HS-27A (cell line): ENCODE data around the gene OR1D5.
"Not testable (repeated sequence)": the region's sequence is repeated elsewhere in the genome, so short reads cannot be mapped to it uniquely, and the experiment has no call there.

ENCODE experiments used
- DNase-seq: peaks from one replicate; pipeline ENCODE4 v3.0.0-alpha.2; 2012; ENCODE audit warnings: low read depth, missing footprints

The OR1D5 gene

DNA sequence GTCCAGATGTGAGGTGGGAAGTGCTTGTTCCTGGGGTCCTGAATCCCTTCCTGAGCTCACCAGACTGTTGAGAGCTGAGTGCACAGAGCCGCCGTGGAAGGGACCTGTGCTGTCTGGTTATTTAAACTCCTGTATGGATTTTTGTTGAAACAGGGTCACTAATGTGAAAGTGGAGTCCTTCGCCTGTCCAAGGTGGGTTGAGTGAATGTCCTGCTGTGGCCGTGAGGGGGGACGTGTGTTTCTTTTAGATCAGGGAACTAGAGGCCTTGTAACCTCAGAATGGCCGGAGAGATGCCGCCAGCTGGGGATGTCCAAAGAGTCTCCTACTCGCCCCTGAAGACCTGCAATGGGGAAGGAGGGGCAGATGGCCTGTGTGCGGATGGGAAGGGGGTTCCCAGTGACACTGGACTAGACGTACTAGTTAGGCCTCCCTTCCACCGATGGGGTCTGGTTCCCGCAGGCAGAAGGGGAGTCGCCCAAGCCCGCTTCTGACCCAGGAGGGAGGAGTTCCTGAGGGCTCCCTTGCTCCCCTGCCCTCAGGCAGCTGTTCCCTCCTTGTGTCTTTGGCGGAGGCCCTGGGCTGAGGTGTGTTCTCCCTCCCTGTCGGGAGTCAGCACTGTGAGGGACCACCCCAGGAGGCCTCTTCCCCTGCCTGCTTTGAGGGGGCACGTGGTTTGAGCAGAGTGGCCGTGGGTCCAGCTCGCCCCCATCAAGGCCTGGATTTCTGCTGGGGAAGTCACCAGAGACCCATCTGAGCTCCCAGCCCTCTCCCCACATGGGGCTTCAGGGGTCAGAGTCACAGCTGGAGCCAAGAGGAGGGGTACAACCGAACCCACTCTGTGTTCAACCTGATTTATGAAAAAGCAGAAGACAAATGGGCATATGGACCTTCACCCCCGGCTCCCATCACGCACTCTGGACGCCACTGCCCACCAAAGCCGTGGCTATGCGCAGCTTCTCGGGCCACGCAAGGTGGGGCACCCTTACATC lies 30.9 kb downstream of the OR1D5 start:
- no peak for DNase-seq

DNA sequence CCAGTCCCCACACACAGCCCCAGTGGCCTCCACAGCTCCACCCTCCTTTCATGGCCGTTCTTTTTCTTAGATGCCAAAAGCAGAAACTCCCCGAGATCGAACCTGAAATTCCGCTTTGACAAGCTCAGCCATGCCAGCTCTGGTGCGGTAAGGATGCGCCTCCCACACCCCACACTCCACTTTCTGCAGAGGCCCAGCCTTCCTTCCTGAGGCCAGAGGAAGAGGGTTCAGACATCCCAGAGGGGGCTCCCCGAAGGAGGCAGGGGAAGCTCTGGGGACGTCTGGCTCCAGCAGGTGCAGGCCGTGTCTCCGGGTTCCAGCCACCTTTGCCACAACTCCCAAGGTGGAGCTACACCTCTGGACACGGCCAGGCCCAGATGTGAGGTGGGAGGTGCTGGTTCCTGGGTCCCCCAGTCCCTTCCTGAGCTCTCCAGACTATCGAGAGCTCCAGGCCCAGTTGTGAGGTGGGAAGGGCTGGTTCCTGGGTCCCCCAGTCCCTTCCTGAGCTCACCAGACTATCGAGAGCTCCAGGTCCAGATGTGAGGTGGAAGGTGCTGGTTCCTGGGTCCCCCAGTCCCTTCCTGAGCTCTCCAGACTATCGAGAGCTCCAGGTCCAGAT lies 32.4 kb downstream of the OR1D5 start:
- DNase-seq: not testable (repeated sequence)

DNA sequence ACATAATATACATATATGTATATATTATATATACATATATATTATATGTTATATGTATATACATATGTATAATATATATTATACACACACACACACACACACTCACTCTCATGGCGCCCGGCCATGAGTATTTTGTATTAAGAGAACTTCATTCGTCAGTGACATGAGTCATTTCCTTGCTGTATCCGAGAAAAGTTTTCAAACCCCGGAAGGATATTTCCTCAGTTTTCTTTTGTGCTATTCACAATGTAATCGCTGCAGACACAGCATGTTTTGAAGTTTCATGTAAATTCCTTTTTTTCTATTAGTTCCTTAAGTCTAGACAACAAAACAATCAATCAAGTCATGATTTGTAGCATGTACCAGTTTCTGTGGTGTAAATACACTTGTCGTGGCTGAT lies 33.3 kb downstream of the OR1D5 start:
- DNase-seq: no peak

DNA sequence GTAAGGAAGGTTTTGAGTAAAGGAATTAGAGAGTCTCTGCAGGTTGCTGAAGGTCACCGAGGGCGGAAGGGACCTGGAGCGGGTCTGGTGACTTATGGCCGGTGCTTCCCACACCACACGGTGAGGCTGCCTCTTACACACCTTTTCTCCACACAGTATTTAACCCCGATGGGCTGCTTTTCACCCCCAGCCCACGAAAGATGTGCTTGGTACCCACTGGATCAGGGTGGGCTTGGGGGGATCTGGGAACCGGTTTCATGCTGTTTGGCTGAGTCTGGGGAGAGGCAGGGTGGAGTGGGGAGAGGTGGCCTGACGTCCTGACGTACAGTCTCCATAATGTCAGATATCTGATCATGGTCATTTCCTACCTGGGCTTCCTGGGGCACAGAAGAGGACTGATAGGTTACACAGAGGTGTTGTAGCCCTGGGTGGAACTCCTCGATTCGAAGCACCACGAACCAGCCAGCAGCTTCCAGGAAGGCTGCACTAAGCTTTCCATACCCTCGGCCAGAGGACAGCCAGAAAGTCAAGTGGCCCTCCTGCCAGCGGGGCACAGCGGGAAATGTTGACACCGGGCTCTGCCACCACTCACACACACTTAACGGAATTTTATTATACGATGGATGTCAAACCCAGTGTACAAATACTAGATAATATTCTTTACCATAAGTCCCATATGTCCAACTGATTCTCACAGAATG lies 34.0 kb downstream of the OR1D5 start:
- no peak for DNase-seq

DNA sequence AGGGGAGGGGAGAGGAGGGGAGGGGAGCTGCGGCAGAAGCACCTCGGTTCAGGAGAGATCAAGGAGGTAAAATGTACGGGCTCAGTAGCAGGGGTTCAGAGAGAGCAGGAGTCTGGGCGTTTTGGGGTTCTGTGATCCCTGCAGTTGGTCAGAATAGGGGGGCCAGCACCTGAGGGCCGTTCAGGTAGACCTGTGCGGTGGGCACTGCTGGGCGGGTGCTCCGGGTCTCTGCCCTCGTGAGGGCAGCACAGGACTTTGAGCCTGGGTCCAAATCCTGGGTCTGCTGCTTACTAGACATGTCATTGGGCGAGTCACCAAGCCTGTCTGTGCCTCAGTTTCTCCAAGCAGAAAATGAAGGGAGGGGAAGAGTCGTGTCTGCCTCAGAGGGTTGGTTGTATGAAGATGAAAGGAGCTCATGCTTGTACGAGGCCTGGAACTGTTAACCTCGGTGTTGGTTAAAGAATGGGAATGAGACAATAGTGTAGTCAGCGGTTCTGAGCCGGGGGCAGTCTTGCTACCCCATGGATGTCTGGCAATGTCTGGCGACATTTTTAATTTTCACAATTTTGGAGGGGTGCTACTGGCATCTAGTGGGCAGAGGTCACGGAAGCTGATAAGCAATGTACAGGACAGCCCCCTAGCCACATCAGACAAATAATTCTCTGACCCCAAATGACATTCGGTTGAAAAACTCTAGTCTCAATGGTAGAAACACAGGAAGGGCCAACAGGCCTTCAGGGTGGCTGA lies 35.4 kb downstream of the OR1D5 start:
- no peak for DNase-seq

DNA sequence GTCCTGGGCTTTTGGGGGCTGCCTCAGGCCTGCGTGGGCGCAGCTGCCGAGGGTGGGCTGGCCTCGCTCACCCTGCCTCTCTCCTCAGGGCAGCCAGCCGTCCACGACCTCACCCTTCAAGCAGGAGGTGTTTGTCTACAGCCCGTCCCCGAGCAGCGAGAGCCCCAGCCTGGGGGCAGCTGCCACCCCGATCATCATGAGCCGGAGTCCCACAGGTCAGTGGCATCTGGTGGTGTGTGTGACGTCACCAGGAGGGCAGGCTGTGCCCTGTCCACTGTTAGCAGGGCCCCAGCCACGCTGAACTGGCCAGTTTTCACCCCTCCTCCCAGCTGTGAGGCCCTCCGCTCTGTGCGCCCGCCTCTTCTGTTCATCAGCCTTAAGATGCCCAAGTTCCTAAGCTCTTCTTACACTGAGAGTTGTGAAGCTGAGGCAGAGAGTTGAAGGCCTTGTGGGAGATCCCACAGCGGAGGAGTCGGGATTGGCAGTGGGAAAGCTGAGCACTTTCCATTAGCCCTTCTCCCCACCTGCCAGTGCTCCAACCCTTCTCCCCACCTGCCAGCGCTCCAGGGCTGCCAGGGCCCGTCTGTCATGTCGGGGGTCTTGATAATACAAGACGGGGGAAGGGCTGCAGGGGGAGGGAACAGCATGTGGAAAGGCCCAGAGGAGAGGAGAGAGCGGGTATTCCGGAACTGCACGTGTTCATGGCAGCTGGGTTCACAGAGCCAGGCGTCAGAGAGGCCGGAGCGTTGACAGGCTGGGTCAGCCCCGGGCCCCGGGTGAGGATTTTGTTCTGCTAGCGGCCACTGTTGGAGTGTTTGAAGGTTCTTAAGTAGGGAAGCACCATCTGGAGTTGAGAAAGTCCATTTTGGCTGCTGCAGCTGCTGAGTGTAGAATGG lies 36.3 kb downstream of the OR1D5 start:
- no peak for DNase-seq

DNA sequence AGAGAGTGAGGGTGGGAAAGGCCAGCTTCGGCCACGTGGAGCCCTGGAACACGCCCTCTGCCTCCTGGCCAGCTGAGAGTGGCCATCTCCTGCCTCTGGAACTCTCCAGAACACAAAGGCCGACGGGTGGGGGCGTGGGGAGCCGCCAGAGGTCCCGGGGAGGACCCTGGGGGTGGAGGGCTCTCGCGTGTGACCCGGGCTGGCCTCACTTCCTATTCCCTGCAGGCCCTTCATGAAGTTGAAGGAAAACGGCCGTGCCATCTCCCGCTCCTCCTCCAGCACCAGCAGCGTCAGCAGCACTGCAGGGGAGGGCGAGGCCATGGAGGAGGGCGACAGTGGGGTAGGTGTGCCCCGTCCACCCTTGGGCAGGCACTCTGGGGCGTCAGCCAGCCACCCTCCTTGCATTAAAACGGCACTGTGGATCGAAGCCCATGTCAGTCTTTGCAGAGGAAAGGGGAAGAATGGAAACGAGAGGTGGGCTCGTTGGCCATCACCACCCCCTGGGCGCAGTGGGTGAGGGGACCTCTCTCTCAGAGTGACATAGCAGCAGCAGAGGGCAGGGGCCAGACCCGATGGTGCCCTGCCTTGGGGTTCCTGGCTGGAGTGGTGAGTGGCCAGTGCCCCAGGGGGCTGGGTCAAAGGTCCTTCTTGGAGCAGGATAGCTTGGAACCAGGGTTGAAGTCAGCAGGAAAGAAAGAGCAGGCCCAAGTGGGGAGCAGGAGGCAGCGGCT lies 37.1 kb downstream of the OR1D5 start:
- no peak for DNase-seq

DNA sequence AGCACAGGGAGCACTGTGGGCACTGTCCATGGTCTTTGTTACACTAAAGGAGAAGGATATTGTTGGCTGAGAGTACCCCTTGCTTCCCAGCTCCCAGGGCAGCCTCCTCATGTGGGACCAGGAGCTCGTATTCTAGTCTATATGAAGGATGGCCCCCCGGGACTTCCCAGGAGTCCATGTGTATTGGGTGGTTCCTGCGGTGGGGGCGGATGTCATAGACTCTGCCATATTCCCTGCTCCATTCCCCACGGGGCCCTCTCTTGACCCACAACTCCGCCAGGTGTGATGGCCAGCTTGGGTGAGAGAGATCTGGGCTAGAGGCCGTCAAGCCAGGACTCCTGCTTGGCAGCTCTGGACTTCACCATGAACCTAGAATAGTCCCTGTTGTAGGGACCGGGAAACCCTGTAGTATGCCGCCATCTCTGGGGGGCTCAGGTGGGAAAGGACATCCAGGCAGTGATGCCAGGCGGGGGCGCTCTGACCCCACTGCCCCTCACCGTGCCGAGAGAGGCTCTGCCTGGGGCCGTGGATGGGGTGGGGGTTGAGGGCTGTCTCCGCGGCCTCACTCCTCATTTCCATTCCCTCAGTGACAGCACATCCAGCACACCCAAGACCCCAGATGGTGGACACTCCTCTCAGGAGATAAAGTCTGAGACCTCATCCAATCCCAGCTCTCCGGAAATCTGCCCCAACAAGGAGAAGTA lies 37.8 kb downstream of the OR1D5 start:
- no peak for DNase-seq

DNA sequence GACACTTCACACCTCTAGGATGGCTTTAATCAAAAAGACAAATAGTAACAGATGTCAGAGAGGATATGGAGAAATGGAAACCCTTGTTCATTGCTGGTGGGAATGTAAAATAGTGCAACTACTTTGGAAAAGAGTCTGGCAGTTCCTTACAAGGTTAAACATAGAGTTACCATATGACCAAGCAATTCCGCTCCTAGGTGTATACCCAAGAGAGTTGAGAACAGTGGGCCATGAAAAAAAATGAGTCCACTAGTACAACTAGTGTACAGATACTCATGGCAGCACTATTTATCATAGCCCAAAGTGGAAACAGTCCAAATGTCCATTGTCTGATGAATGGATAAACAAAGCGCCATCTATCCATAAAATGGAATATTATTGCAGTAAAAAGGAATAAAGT lies 39.1 kb downstream of the OR1D5 start:
- no peak for DNase-seq

DNA sequence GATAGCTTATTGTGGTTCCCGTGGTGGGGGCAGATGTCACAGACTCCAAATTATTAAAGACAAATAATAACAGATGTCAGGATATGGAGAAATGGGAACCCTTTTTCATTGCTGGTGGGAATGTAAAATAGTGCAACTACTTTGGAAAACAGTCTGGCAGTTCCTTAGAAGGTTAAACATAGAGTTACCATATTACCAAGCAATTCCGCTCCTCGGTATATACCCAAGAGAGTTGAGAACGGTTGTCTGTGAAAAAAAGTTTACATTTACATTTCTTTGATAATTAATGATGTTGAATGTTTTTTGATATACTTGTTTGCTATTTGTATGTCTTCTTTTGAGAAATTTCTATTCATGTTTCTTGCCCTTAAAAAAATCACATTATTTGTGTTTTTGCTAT lies 41.2 kb downstream of the OR1D5 start:
- no peak for DNase-seq

DNA sequence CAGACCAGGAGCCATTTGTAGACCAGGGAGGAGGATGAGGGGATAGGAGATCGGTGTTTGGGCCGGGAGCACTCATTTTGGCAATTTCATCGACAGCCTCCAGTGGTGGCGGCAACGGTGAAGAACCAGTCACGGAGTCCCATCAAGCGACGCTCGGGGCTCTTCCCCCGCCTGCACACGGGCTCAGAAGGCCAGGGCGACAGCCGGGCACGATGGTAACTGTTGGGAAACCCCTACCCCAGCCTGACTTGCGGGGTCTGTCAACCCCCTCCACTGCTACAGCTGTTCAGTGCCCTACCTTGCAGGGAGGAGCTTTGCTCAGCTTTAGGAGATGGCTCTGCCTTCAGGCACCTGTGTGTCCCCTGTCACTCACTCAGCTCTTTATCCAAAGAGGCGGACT lies 43.0 kb downstream of the OR1D5 start:
- DNase-seq: no peak

DNA sequence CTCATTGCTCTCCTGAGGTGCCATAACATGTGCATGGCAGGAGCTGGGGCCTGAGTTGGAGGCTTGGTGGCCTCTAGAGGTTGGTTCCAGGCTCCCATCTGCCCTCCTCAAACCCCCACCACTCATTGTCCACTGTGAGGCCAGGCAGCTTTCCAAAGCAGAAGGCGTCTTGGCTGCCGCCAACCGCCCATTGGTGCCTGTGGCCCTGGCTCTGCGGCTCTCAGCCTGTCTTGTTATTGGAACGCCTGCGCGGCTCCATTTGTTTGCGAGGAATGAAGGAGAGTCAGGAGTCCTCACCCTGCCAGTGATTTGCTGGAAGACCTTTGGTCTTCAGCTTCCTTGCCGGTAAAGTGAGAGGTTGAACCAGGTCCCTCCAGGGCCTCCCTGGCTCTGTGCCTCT lies 43.6 kb downstream of the OR1D5 start:
- no peak for DNase-seq

DNA sequence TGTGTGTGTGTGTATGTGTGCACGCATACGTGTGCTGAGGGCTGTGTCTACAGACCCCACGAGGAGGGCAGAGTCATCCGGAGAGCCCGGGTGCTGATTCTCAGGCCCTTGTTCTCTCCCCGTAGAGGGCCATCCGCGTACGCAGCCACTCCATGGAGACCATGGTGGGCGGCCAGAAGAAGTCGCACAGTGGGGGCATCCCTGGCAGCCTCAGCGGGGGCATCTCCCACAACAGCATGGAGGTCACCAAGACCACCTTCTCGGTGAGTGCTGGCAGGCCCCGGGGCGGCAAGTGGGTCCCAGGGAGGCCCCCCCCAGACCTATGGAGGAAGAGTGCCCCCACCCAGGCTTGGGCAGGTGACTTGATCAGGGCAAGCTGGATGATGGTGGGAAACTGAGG lies 45.5 kb downstream of the OR1D5 start:
- no peak for DNase-seq

DNA sequence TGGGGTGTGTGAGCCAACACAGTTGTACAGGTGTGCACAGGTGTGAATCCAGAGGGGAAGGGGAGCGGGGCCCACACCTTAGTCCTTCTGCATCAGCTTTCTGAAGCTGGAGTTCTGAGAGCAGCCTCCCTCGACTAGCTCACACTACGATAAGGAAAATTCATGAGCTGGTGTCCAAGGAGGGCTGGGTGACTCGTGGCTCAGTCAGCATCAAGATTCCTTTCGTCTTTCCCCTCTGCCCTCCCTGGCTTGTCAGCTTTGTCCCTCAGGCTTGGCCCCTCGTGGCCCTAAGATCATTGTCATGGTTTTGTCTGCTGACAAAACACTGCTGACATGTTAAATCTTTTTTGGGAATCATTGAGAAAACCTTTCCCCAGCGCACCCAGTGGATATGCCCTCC lies 47.5 kb downstream of the OR1D5 start:
- DNase-seq: no peak

DNA sequence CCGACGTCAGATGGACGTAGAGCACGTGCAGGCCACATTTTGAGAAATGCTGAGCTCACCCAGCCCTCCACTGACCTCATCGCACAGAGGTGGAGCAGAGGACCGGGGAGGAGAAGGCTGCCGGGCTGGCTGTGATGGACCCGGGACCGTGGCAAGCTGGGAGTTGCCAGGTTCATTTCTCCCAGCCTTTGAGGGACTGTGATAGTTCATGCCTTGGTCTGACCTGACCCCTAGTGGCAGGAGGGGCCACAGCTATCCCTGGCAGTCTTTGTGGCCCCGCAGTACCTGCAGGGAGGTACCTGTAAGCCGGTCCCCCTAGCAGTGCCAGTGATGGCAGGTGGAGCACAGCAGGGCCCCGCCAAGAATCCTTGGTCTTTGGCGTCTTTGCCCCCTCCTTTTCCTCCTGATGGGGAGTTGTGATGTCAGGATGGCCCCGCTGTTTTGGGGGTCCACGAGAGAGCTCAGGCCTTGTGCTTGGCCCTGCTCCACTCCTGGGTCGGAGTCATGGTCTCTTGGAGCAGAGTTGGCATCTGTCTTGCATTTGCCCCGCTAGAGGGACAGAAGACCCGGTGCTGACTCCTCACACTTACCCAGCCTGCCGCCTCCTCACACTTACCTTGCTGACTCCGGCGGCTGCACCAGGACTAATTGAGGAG lies 50.4 kb downstream of the OR1D5 start:
- DNase-seq: no peak
